ENCODE data around the gene HES5. TPM values are rescaled to one million over a fixed set of nuclear protein-coding genes. Genes with fewer than 3 reads are reported as not detected.
A peak's percentile ranks its signal among the peaks of the same experiment; 100 is the strongest.

Gene HES5
- total and polyA plus RNA-seq, 10 of the 15 experiments (the other 5 are each of a cell fraction or from before 2014, with no cell fraction given) = 0.12 to 0.15 TPM; not detected in 8

- no peak for TF ChIP-seq EZH2 (IDR thresholded peaks at IDR 0.05; ENCODE audit: borderline replicate concordance, control insufficient read depth, low read depth, low read length)
- TF ChIP-seq IRF3 (IDR thresholded peaks at IDR 0.05) = no peak
- no peak for TF ChIP-seq ASH2L (IDR thresholded peaks at IDR 0.05; ENCODE audit: borderline replicate concordance, low read depth)
- no peak for TF ChIP-seq E2F8 (IDR thresholded peaks at IDR 0.05; ENCODE audit: low read depth, partially characterized antibody)
- TF ChIP-seq SKIL (IDR thresholded peaks at IDR 0.05; ENCODE audit: low read depth, poor library complexity, severe bottlenecking) = no peak
- no peak for TF ChIP-seq SIX5 (IDR thresholded peaks at IDR 0.05; ENCODE audit: low read depth, low read length, severe bottlenecking)
- no peak for TF ChIP-seq MTA2 (IDR thresholded peaks at IDR 0.05; ENCODE audit: low read depth)
- TF ChIP-seq CBX5 (IDR thresholded peaks at IDR 0.05; ENCODE audit: low read depth) = no peak
- 0 out of 2 replicates have a peak, but pooled peaks have one; percentile 62 for TF ChIP-seq ZNF207 (IDR thresholded peaks at IDR 0.05; ENCODE audit: borderline replicate concordance)
- TF ChIP-seq SREBF1 (IDR thresholded peaks at IDR 0.05; ENCODE audit: low read length) = no peak
- TF ChIP-seq ATF7 (IDR thresholded peaks at IDR 0.05; ENCODE audit: low read depth) = no peak
- no peak for TF ChIP-seq MEF2A (IDR thresholded peaks at IDR 0.05; ENCODE audit: insufficient read depth, low read depth, low read length)
- TF ChIP-seq HCFC1 (IDR thresholded peaks at IDR 0.05; ENCODE audit: low read length) = no peak
- no peak for TF ChIP-seq EGR1 (IDR thresholded peaks at IDR 0.05; ENCODE audit: borderline replicate concordance in 1 of 2, low read depth in 2 of 2, low read length in 2 of 2)
- TF ChIP-seq ELK1 (IDR thresholded peaks at IDR 0.05; ENCODE audit: low read depth, low read length) = no peak
- no peak for TF ChIP-seq FOXK2 (IDR thresholded peaks at IDR 0.05)
- no peak for TF ChIP-seq KLF5 (IDR thresholded peaks at IDR 0.05; ENCODE audit: partially characterized antibody)
- peak; percentile 49; the same call in 1 of the 2 replicates for TF ChIP-seq DPF2 (IDR thresholded peaks at IDR 0.05)
- no peak for TF ChIP-seq NR2C2 (IDR thresholded peaks at IDR 0.05; ENCODE audit: borderline replicate concordance, control insufficient read depth, insufficient read length, low read depth)
- no peak for TF ChIP-seq ZNF622 (IDR thresholded peaks at IDR 0.05)
- TF ChIP-seq CBX3 (IDR thresholded peaks at IDR 0.05; ENCODE audit: borderline replicate concordance, low read depth) = no peak
- TF ChIP-seq GABPA (IDR thresholded peaks at IDR 0.05; ENCODE audit: low read depth) = no peak
- TF ChIP-seq RAD51 (IDR thresholded peaks at IDR 0.05) = peak; percentile 71
Measured at GRCh38 chr1:2526824-2527555, 3.1 kb downstream of the HES5 start (continued).
